ENCODE measurements around the gene CHID1.

- TF ChIP-seq, protein P1, sequence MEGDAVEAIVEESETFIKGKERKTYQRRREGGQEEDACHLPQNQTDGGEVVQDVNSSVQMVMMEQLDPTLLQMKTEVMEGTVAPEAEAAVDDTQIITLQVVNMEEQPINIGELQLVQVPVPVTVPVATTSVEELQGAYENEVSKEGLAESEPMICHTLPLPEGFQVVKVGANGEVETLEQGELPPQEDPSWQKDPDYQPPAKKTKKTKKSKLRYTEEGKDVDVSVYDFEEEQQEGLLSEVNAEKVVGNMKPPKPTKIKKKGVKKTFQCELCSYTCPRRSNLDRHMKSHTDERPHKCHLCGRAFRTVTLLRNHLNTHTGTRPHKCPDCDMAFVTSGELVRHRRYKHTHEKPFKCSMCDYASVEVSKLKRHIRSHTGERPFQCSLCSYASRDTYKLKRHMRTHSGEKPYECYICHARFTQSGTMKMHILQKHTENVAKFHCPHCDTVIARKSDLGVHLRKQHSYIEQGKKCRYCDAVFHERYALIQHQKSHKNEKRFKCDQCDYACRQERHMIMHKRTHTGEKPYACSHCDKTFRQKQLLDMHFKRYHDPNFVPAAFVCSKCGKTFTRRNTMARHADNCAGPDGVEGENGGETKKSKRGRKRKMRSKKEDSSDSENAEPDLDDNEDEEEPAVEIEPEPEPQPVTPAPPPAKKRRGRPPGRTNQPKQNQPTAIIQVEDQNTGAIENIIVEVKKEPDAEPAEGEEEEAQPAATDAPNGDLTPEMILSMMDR (IDR thresholded peaks at IDR 0.05): no peak
- TF ChIP-seq POLR2A (IDR thresholded peaks at IDR 0.05): no peak
- TF ChIP-seq POLR2AphosphoS5 (IDR thresholded peaks at IDR 0.05; ENCODE audit: insufficient read depth in 1 of 2, low read depth in 1 of 2): no peak
Observed at GRCh38 chr11:862081-862661, 48.4 kb downstream of the CHID1 start.
